ENCODE results near the gene C10orf71. TPM values are rescaled to one million over a fixed set of nuclear protein-coding genes. Genes with fewer than 3 reads are reported as not detected.

Gene C10orf71
- total and polyA plus RNA-seq, 2 of the 8 experiments (the other 6 are each of a cell fraction or from before 2014, with no cell fraction given) = not detected

GRCh38 chr10:49353026-49353894 lies 54.3 kb downstream of the C10orf71 start (continued):
- TF ChIP-seq RXRA (IDR thresholded peaks at IDR 0.05; ENCODE audit: insufficient read depth, low read depth, low read length) (no peak), RAD21 (IDR thresholded peaks at IDR 0.05 in 1 of 2, conservative IDR thresholded peaks at IDR 0.05 in 1 of 2; ENCODE audit: low read depth in 2 of 2, low read length in 2 of 2) (no peak), CHD1 (IDR thresholded peaks at IDR 0.05; ENCODE audit: low read depth, low read length) (no peak), HDAC6 (IDR thresholded peaks at IDR 0.05; ENCODE audit: low read depth, low read length) (no peak), SP1 (IDR thresholded peaks at IDR 0.05; ENCODE audit: low read depth, low read length) (no peak), CTBP2 (IDR thresholded peaks at IDR 0.05; ENCODE audit: borderline replicate concordance, insufficient read depth, insufficient read length, low read length) (no peak)
